CD1c-positive myeloid dendritic cell (primary cell): ENCODE data around the gene MMP26.
"Not testable (repeated sequence)": the region's sequence is repeated elsewhere in the genome, so short reads cannot be mapped to it uniquely, and the experiment has no call there.

Source experiments
- DNase-seq: peaks from one replicate; pipeline ENCODE4 v3.0.0-alpha.2; 2016; ENCODE audit errors: extremely low spot score

Gene MMP26

DNA sequence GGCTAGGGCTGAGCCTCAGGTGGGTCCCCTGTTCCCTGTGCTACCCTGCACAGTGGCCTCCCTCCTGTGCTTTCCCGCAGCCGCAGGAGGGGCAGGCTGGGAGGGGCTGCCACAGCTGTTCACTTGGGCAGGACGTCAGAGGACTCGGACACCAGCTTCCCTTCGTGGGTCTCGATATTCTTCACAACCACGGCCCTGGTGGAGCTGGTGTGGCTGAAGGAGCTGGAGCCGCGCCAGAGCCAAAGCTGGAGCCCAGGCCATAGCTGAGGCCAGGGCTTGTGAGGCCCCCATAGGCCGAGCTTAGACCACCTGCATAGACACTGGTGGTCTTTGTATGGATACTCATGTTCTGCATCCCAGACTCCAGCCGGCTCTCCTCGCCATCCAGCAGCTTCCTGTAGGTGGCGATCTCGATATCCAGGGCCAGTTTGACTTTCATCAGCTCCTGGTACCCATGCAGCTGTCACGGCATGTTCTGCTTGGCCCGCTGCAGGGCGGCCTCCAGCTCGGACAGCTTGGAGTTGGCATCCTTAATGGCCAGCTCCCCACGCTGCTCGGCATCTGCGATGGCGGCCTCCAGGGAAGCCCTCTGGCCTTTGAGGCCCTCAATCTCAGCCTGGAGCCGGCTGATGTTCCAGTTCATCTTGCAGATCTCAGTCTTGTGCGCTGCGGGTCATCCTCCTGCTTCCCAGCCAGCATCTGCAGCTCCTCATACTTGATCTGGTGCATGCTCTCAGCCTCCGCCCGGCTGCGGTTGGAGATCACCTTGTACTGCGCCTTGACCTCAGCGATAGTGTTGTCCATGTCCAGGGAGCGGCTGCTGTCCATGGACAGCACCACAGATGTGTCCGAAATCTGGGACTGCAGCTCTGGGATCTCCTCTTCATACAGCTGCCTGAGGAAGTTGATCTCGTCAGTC, 18.3 kb downstream of the MMP26 start:
- DNase-seq = not testable (repeated sequence)

DNA sequence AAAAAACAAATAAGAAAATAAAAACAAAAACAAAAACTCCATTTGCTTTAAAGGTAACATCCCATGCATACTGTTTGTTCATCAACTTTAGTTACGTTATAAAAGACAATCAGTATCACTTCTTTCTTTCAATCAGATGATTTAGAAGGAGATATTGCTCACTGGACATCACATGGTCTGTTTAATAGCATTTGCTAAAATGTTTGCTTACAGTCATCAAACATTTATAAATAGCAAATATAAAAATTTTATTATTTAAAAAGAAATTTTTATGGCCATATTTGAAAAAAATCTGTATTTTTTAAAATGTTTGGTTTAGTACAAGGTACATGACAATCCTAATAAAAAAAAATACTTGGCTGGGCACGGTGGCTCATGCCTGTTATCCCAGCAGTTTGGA, 22.6 kb downstream of the MMP26 start:
- DNase-seq = no peak

DNA sequence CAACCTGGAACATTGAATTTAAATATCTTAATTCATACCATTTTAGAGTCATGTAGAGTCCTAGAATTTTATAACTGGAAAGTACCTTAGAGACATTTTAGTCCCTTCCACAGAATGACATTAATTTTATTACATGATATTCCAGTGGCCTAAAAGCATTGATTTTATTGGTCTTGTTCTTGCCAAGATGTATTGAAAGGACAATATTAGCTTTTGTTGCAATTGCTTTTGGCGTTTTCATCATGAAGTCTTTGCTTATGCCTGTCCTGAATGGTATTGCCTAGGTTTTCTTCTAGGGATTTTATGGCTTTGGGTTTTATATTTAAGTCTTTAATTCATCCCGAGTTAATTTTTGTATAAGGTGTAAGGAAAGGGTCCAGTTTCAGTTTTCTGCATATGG, 36.2 kb downstream of the MMP26 start:
- DNase-seq = no peak

DNA sequence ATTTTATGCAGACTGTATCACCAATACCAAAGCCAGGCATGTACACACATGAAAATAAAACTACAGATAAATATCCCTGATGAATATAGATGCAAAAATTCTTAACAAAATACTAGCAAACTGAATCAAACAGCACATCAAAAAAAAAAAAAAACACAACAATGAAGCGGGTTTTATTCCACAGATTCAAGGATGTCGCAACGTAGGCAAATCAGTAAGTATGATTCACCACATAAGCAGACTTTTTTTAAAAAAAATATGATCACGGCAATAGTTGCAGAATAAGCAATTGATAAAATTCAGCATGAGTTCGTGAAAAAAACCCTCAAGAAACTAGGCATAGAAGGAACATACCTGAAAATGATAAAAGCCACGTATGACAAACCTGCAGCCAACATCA, 43.9 kb downstream of the MMP26 start:
- no peak for DNase-seq

DNA sequence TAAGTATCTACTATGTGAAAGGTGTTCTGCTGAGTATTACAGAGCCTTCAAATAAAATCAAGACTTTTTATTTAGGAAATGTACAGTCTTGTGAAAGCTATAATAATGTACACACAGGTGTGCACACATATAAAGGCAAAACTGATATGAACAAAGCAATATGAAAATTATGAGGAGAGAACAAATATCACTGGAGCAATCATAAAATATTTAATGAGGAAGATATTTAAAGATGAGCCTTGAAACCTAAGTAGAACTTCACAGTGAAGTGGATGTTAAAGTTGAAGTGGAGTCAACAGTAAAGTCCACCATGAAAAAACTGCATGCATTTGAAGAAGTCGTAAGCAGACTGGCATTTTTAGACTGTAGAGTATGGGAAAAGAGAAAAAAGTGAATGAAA, 46.6 kb downstream of the MMP26 start:
- DNase-seq = no peak
